Brain microvascular endothelial cell (primary cell): ENCODE measurements around the gene EIF3L.
A peak's percentile ranks its signal among the peaks of the same experiment; 100 is the strongest.

Experiments used
- DNase-seq: peaks from one replicate; pipeline ENCODE4 v3.0.0-alpha.2; 2020
- H3K27ac ChIP-seq: fragments of 250-450 bp; sonication (Bioruptor Pico); 2 replicates; pipeline ENCODE4 v1.5.1; 2020; ENCODE audit warnings: mild to moderate bottlenecking, moderate library complexity
- H3K27me3 ChIP-seq: fragments of 250-450 bp; sonication (Bioruptor Pico); replicated peaks from 2 replicates; pipeline ENCODE4 v1.5.1; 2020; ENCODE audit warnings: mild to moderate bottlenecking
- H3K36me3 ChIP-seq: fragments of 250-450 bp; sonication (Bioruptor Pico); replicated peaks from 2 replicates; pipeline ENCODE4 v1.5.1; 2020; ENCODE audit warnings: mild to moderate bottlenecking
- H3K4me3 ChIP-seq: 2 replicates; pipeline ENCODE4 v1.5.1; 2011; ENCODE audit warnings: low read depth, mild to moderate bottlenecking, control low read depth, low read length, moderate library complexity
- in situ Hi-C: cut with HindIII; loops from 2 replicates; pipeline ENCODE4 v1.10.0; 2017; ENCODE audit warnings: low sequenced_read_pairs, low pct_ligation_motif_present
- TF ChIP-seq, protein P1 (sequence below): IDR thresholded peaks from 2 replicates; pipeline ENCODE4 v1.5.1; 2011; ENCODE audit warnings: low read depth, mild to moderate bottlenecking, moderate library complexity, low read length, control low read depth, inconsistent platforms; ENCODE audit errors: missing control alignments

EIF3L gene

DNA sequence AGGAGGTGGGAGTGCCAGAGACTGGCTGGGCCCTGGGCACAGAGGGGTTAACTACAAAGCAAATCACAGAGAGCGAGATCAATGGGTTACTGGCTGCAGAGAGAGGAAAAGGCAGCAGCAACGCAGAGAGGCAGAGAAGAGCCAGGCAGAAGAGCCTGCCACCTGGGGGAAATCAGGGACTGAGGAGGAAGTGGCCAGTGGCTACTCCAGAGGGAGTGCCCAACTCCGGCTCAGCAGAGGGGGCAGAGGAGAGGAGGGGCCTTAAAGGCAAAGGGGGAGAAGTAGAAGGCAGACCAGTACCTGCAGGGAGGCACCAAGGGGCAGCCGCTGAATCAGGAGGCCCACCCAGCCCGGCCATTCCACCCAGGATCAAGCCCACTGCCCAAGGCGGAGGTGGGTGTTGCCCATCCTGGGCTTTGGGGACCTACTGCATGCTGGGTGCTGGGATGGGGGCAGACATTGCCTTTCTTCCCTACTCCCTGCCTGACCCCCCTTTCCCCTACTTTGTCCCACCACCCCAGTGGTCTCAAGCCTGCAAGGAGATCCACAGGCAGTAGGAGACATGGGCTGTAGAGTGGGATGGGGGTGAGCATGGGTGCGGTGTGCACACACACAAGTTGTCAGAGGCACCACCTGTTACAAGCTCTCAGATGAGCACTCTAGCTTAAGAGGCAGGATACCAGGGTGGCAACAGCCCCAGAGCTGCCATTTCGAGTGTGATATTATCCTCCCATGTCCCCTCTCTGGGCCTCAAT, 27.0 kb upstream of the EIF3L start:
- TF ChIP-seq, protein P1, sequence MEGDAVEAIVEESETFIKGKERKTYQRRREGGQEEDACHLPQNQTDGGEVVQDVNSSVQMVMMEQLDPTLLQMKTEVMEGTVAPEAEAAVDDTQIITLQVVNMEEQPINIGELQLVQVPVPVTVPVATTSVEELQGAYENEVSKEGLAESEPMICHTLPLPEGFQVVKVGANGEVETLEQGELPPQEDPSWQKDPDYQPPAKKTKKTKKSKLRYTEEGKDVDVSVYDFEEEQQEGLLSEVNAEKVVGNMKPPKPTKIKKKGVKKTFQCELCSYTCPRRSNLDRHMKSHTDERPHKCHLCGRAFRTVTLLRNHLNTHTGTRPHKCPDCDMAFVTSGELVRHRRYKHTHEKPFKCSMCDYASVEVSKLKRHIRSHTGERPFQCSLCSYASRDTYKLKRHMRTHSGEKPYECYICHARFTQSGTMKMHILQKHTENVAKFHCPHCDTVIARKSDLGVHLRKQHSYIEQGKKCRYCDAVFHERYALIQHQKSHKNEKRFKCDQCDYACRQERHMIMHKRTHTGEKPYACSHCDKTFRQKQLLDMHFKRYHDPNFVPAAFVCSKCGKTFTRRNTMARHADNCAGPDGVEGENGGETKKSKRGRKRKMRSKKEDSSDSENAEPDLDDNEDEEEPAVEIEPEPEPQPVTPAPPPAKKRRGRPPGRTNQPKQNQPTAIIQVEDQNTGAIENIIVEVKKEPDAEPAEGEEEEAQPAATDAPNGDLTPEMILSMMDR = no peak
- no peak for DNase-seq
- Histone ChIP-seq H3K27ac (no peak overlapping the region), H3K4me3 (no peak overlapping the region), H3K27me3 (no peaks in the 10 kb centered on the region), H3K36me3 (no peaks in the 10 kb centered on the region)
- in situ Hi-C loops = no loop called here

DNA sequence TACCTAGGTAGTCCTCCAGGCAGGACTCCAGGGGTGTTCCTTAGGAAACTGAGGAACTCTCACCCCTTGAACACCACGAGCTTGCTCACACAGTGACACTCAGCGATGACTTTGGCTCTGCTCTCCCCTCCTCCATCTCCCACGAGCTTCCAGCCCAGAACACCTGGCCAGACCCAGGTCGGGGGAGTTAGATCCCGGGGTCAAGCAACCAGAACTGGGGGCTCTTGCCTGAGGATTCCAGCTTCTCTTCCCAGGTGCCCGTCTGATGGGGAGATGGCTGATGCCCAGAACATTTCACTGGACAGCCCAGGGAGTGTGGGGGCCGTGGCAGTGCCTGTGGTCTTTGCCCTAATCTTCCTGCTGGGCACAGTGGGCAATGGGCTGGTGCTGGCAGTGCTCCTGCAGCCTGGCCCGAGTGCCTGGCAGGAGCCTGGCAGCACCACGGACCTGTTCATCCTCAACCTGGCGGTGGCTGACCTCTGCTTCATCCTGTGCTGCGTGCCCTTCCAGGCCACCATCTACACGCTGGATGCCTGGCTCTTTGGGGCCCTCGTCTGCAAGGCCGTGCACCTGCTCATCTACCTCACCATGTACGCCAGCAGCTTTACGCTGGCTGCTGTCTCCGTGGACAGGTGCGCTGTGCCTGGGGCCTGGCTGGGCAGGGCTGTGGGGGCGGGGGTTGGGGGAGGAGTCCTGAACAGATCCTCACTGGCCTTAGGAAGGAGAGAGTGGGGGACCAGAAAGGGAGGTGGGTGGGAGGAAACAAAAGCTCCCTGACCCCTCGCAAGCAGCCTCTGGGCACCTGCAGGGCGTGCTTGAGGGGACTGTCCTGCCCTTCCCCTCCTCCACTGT, 25.9 kb upstream of the EIF3L start, which contains the start of gene GALR3:
TSS of gene GALR3 (plus strand) at position 249 of the 852 bp plus-strand sequence. CDS start at position 274, 25 bp downstream.
- Histone ChIP-seq H3K27ac (no peak within 1 kb of the TSS), H3K4me3 (no peak within 1 kb of the TSS), H3K27me3 (no peaks in the 10 kb centered on the region), H3K36me3 (no peaks in the 10 kb centered on the region)
- TF ChIP-seq, protein P1 = no peak
- DNase-seq = no peak
- in situ Hi-C loops = no loop called here

DNA sequence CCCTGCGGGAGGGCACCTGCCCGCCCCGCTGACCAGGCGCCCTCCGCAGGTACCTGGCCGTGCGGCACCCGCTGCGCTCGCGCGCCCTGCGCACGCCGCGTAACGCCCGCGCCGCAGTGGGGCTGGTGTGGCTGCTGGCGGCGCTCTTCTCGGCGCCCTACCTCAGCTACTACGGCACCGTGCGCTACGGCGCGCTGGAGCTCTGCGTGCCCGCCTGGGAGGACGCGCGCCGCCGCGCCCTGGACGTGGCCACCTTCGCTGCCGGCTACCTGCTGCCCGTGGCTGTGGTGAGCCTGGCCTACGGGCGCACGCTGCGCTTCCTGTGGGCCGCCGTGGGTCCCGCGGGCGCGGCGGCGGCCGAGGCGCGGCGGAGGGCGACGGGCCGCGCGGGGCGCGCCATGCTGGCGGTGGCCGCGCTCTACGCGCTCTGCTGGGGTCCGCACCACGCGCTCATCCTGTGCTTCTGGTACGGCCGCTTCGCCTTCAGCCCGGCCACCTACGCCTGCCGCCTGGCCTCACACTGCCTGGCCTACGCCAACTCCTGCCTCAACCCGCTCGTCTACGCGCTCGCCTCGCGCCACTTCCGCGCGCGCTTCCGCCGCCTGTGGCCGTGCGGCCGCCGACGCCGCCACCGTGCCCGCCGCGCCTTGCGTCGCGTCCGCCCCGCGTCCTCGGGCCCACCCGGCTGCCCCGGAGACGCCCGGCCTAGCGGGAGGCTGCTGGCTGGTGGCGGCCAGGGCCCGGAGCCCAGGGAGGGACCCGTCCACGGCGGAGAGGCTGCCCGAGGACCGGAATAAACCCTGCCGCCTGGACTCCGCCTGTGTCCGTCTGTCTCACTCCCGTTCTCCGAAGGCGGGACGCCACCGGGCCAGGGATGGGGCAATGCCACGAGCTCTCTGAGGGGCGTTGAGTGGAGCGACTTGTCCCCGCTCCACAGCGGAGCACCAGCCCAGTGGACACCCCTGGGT, 24.3 kb upstream of the EIF3L start:
- H3K36me3 ChIP-seq = peaks cover 2% of the 10 kb centered on the region
- H3K27ac ChIP-seq = no peak overlapping the region
- no peak for DNase-seq
- TF ChIP-seq, protein P1 = no peak
- in situ Hi-C loops = no loop called here
- peak overlapping the region; percentile 45 for H3K4me3 ChIP-seq
- H3K27me3 ChIP-seq = no peaks in the 10 kb centered on the region

DNA sequence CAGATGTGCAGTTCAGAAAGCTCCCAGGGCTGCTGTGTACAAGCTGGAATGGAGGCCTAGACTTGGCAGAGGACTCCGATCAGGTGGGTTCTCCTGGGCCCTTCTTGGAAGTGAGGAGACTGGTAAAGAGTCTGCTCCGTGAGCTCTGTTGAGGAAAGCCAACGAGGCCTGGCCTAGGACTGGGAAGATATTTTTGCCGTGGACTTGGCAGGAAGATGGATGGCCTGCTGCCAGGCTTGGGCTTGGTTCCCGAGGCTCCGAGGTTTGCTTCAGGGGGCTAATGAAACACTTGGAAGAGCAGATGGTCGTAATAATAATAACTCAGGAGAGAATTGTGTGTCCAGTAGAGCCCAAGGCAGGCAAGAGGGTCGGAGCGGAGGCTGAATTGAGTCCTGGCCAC, 22.2 kb upstream of the EIF3L start:
- H3K27me3 ChIP-seq = no peaks in the 10 kb centered on the region
- peaks cover 21% of the 10 kb centered on the region for H3K36me3 ChIP-seq
- H3K27ac ChIP-seq = no peak overlapping the region
- in situ Hi-C loops = no loop called here
- H3K4me3 ChIP-seq = no peak overlapping the region
- no peak for DNase-seq
- TF ChIP-seq, protein P1 = no peak

DNA sequence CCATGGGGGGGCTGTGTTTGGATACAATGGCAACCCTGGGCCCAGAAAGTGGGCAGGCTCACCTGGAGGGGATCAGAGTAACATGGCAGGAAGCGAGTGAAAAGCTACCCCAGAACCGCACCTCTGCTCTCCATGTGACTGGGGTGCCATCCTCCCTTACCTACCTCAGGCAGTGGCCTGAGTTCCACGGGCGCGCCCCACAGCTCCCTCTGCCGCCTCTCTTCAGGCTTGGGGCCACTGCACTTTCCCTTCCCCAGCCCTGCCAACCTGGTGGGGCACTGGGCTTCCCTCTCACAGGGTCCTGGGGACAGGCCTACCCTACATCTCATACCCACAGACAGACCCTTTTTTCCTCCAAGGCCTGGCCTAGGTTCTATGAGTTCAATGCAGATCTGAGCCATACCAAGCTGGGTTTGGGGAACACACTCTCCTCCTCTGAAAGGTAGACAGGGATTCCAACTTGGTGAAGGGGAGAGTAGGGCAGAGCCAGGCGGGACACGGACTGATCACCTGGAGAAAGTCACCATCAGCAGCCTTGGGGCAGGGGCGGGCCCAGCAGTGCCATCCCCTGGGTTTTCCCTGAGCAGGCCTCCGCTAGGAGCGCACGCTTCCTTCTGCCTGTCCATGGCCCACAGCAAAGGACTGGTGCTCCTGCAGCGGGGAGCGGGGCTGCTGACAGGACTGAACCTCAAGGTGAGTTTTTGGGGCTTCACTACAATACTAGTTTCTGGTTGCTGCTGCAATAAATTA, 19.0 kb upstream of the EIF3L start:
- H3K27me3 ChIP-seq = no peaks in the 10 kb centered on the region
- H3K4me3 ChIP-seq = no peak overlapping the region
- peaks cover 48% of the 10 kb centered on the region for H3K36me3 ChIP-seq
- no peak overlapping the region for H3K27ac ChIP-seq
- DNase-seq = no peak
- TF ChIP-seq, protein P1 = no peak
- in situ Hi-C loops = no loop called here
